K562 (cell line): ENCODE measurements around the gene SOCS6. TPM values are rescaled to one million over a fixed set of nuclear protein-coding genes. Genes with fewer than 3 reads are reported as not detected.

Experiments
- ATAC-seq: fragments of 200-7000 bp; cut with Tn5 transposase; 3 replicates; pipeline ENCODE4 v1.9.1; 2020; ENCODE audit warnings: moderate library complexity
- BruUV-seq: library from RNA; stranded (reverse); fragments of 400-500 nt; replicated peaks from 2 replicates; lab custom pipeline; 2021; lab: Mats Ljungman, UMichigan
- CTCF ChIA-PET: fragments of 300-600 bp; formaldehyde crosslinking; extraction: SDS; loops from one replicate; lab custom pipeline; 2021; ENCODE audit warnings: low intra/inter-chr PET ratio; lab: Yijun Ruan, JAX
- POLR2A ChIA-PET: fragments of 300-600, 350-650 bp; sonication (Branson Sonifier 250); formaldehyde crosslinking; extraction: SDS; loops from one replicate; lab custom pipeline; 2021; ENCODE audit warnings: antibody characterized with exemption, inconsistent platforms; lab: Yijun Ruan, JAX
- DNase-seq, 4 experiments: peaks; one replicate each; pipeline versions ENCODE4 v3.0.0 to v3.0.0-alpha.2; 2011 to 2018; ENCODE audit warnings: low spot score in 3 of 4, mixed read lengths in 3 of 4; ENCODE audit errors: extremely low read depth in 1 of 4
- FAIRE-seq: peaks from 2 replicates; lab custom pipeline; 2011; peaks lifted over from hg19 to GRCh38; lab: Jason Lieb, UNC
- H2AFZ ChIP-seq: 2 replicates; pipeline ENCODE4 v1.6.0; 2011; ENCODE audit warnings: low read depth, low read length, control low read depth, inconsistent platforms
- H3K27ac ChIP-seq: fragments of 200-600 bp; 3 replicates; pipeline ENCODE4 v1.8.0; 2011; ENCODE audit warnings: low read depth, mild to moderate bottlenecking, control low read depth, inconsistent platforms, low read length, moderate library complexity, mixed read lengths; ENCODE audit errors: extremely low read depth
- H3K27me3 ChIP-seq, 2 experiments: fragments of 300-600 bp in 1 of 2; 2 replicates in 1 of 2; 3 replicates in 1 of 2; pipeline versions ENCODE4 v1.6.0 to v1.8.0; 2011; ENCODE audit warnings: inconsistent platforms in 2 of 2, low read length in 2 of 2, mild to moderate bottlenecking in 1 of 2, mixed read lengths in 1 of 2, moderate library complexity in 1 of 2; ENCODE audit not compliant: control insufficient read depth in 2 of 2, insufficient read depth in 2 of 2
- H3K36me3 ChIP-seq: fragments of 300-600 bp; 3 replicates; pipeline ENCODE4 v1.8.0; 2011; ENCODE audit warnings: mild to moderate bottlenecking, low read length, inconsistent platforms; ENCODE audit not compliant: control insufficient read depth, insufficient read depth
- H3K4me1 ChIP-seq, 2 experiments: fragments of 200-600 bp in 1 of 2; replicated peaks in 1 of 2; 2 replicates in 1 of 2; 3 replicates in 1 of 2; pipeline versions ENCODE4 v1.5.1 to v1.8.0; 2011; ENCODE audit warnings: inconsistent platforms in 2 of 2, low read length in 2 of 2, mild to moderate bottlenecking in 1 of 2, mixed read lengths in 1 of 2, moderate library complexity in 1 of 2; ENCODE audit not compliant: control insufficient read depth in 2 of 2, insufficient read depth in 2 of 2
- H3K4me2 ChIP-seq: 2 replicates; pipeline ENCODE4 v1.6.1; 2011; ENCODE audit warnings: low read length, control low read depth, inconsistent platforms, mixed read lengths; ENCODE audit not compliant: insufficient read depth
- H3K4me3 ChIP-seq: fragments of 200-600 bp; sonication (generic), shearing (Covaris generic); 2 replicates; pipeline ENCODE4 v1.5.1; 2016; ENCODE audit warnings: control low read depth, inconsistent platforms
- H3K79me2 ChIP-seq: fragments of 200-600 bp; 3 replicates; pipeline ENCODE4 v1.8.0; 2011; ENCODE audit warnings: low read length, inconsistent platforms; ENCODE audit not compliant: control insufficient read depth, insufficient read depth
- H3K9ac ChIP-seq, 2 experiments: 2 replicates each; pipeline versions ENCODE4 v1.6.0 to v1.6.1; 2011; ENCODE audit warnings: low read depth in 2 of 2, low read length in 2 of 2, control low read depth in 1 of 2, inconsistent platforms in 1 of 2, mild to moderate bottlenecking in 1 of 2, mixed read lengths in 1 of 2; ENCODE audit not compliant: insufficient read depth in 1 of 2
- H3K9me1 ChIP-seq: one replicate; pipeline ENCODE4 v1.6.0; 2011; ENCODE audit warnings: inconsistent platforms, mild to moderate bottlenecking, low read length, moderate library complexity; ENCODE audit not compliant: control insufficient read depth, insufficient read depth
- H3K9me3 ChIP-seq: replicated peaks from 2 replicates; pipeline ENCODE4 v1.5.1; 2011; ENCODE audit warnings: low read depth, low read length, inconsistent platforms; ENCODE audit not compliant: control insufficient read depth, insufficient read depth
- H4K20me1 ChIP-seq: replicated peaks from 2 replicates; pipeline ENCODE4 v1.6.1; 2011; ENCODE audit warnings: low read length, inconsistent platforms, mixed read lengths; ENCODE audit not compliant: control insufficient read depth, insufficient read depth
- BDP1 ChIP-seq: IDR thresholded peaks from 3 replicates; pipeline ENCODE4 v1.6.1; 2011; ENCODE audit not compliant: insufficient read length, insufficient read depth
- DNMT1 ChIP-seq: fragments of 450-650 bp; IDR thresholded peaks from 2 replicates; pipeline ENCODE4 v1.6.1; 2016; ENCODE audit warnings: antibody characterized with exemption, mild to moderate bottlenecking
- RBFOX2 ChIP-seq: fragments of 200-400 bp; formaldehyde crosslinking; IDR thresholded peaks from 2 replicates; pipeline ENCODE4 v1.6.1; 2017; ENCODE audit warnings: low read depth, mild to moderate bottlenecking, low read length, moderate library complexity
- SFPQ ChIP-seq: fragments of 200-400 bp; formaldehyde crosslinking; IDR thresholded peaks from 2 replicates; pipeline ENCODE4 v1.6.1; 2017; ENCODE audit warnings: mild to moderate bottlenecking, low read depth, low read length, moderate library complexity
- TBL1XR1 ChIP-seq, 2 experiments: IDR thresholded peaks; 2 replicates each; pipeline ENCODE4 v1.6.1; 2012; ENCODE audit warnings: improper control_type of control experiment in 2 of 2, low read length in 2 of 2, mild to moderate bottlenecking in 1 of 2
- ZNF239 ChIP-seq: fragments of 250-450 bp; sonication (Bioruptor Pico); IDR thresholded peaks from 2 replicates; pipeline ENCODE4 v1.4.0; 2020; ENCODE audit warnings: mild to moderate bottlenecking
- WGBS: fragments of 100-300 bp; shearing (Covaris generic); methylation state at CpG from one replicate; pipeline ENCODE4 v1.1.6; 2016; ENCODE audit warnings: low coverage, mixed read lengths; ENCODE audit not compliant: insufficient coverage; ENCODE audit errors: missing lambda C conversion rate; 5-methylcytosine and 5-hydroxymethylcytosine counted together
- in situ Hi-C: fragments of 300-500 bp; cut with MboI; formaldehyde crosslinking; loops from 4 replicates; pipeline ENCODE4 v1.15.0; 2018; ENCODE audit warnings: inconsistent platforms, mixed read lengths
- intact Hi-C: fragments of 100-400 bp; cut with micrococcal nuclease; formaldehyde crosslinking; loops from 2 replicates; pipeline ENCODE4 v1.14.2; 2022
- polyA plus RNA-seq, 8 experiments: library from polyadenylated mRNA; depleted of rRNA in 4 of 8; stranded (reverse) in 5 of 8; unstranded in 3 of 8; fragments of >200 nt; fragmentation: Nextera tagmentation in 2 of 8; fragmentation: Illumina TruSeq in 1 of 8; extraction: Ambion mirVana in 2 of 8; extraction: Trizol in 1 of 8; gene quantifications; 2 replicates each; pipeline versions ENCODE4 v1.2.1 to v1.2.3, GENCODE V29; 2011 to 2014; ENCODE audit warnings: inconsistent platforms in 1 of 8, missing spikeins in 1 of 8
- total RNA-seq, 7 experiments: library from RNA; depleted of rRNA in 6 of 7; stranded (reverse); fragments of >200 nt in 6 of 7; fragmentation: Illumina TruSeq in 2 of 7; extraction: Trizol in 2 of 7; gene quantifications; 2 replicates each; pipeline versions ENCODE4 v1.2.1 to v1.2.3, GENCODE V29; 2011 to 2021; ENCODE audit warnings: low replicate concordance in 1 of 7

SOCS6 gene
- total and polyA plus RNA-seq, 9 of the 15 experiments (the other 6 are each of a cell fraction or from before 2014, with no cell fraction given) = 2.5 to 7.1 (median 5.6) TPM

GRCh38 chr18:70331456-70332097, 42.7 kb downstream of the SOCS6 start (continued):
- no peak for TF ChIP-seq ZNF239 (CRISPR knock-in tag)
- TF ChIP-seq RBFOX2 = no peak
- TF ChIP-seq SFPQ = no peak
- no peak for TF ChIP-seq TBL1XR1 (IDR thresholded peaks at IDR 0.05; ENCODE audit: low read length in 2 of 2)

GRCh38 chr18:70332694-70333093, 43.8 kb downstream of the SOCS6 start:
- 50% methylated on average over 1 of the region's 1 CpG for WGBS
- POLR2A ChIA-PET = no interaction called here
- no peak overlapping the region for H3K9ac ChIP-seq

More at GRCh38 chr18:70332694-70333093, 43.8 kb downstream of the SOCS6 start:
- no peak overlapping the region for H2AFZ ChIP-seq
- no peaks in the 10 kb centered on the region; the same call in 1 of the 2 replicates for H3K9me3 ChIP-seq
- H3K9me1 ChIP-seq = no peaks in the 10 kb centered on the region
- no peak overlapping the region for H3K27ac ChIP-seq
- H3K36me3 ChIP-seq = no peaks in the 10 kb centered on the region; the same call in 2 of the 3 replicates
- H4K20me1 ChIP-seq = no peaks in the 10 kb centered on the region
- CTCF ChIA-PET = no interaction called here
- H3K79me2 ChIP-seq = no peaks in the 10 kb centered on the region
- BruUV-seq = no TSS peak
- no peaks in the 10 kb centered on the region for H3K27me3 ChIP-seq
- DNase-seq (no peak), FAIRE-seq (no peak)
- no peaks in the 10 kb centered on the region; a peak in 2 of 5 replicates for H3K4me1 ChIP-seq
- intact Hi-C loops = no loop called here
- no peak overlapping the region for H3K4me3 ChIP-seq
- in situ Hi-C loops = no loop called here
- no peak overlapping the region for H3K4me2 ChIP-seq
- no peak for TF ChIP-seq DNMT1
- TF ChIP-seq BDP1 = no peak
- TF ChIP-seq, all 486 proteins: peak for 0
- no peak for ATAC-seq
